T-helper 2 cell treated with Interferon-gamma antibody and Interleukin-4, amounts not matched to agents 100 ng/mL and 5 ng/mL, for 36 hours (primary cell): ENCODE results near the gene APBB3. TPM values are rescaled to one million over a fixed set of nuclear protein-coding genes. Genes with fewer than 3 reads are reported as not detected.

Experiments used
- intact Hi-C: fragments of 100-400 bp; cut with micrococcal nuclease; formaldehyde crosslinking; loops from one replicate; pipeline ENCODE4 v1.15.1; 2023
- total RNA-seq: library from RNA; stranded (reverse); gene quantifications from 2 replicates; pipeline ENCODE4 v1.2.3, GENCODE V29; 2022

Gene APBB3
- total RNA-seq, 1 donor from 2014 or later, result 24.5 TPM

DNA sequence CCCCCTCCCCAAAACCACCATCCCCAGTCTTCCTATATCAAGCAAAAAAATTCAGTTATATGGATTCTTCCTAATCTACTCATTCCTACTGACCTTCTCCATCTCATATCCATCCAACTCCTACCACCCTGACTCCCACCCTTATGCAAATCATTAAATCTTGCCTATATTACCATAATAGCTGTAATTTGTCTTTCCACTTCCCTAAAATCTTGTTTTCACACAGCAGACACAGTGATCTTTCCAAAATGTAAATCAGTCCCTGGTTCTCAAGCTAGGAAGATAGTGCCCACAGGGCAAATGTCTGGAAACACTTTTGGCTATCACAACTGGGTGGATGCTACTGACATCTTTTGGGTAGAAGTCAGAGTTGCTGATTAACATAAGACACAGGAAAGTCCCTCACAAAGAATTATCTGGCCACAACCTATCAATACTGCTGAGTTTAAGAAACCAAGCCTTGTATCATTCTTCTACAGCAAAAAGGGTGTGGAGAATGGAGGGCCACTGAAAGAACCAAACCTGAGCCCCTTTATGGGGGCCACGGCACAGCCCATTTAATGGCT is 8.6 kb downstream of the APBB3 start:
- intact Hi-C loops, result loop anchor here (1.0 to 2.0 kb wide), 3 partner anchors 8 to 155 kb away; partner anchors contain the start of genes ANKHD1, APBB3, SLC35A4 and ZMAT2

GRCh38 chr5:140554454-140554853 is 9.9 kb downstream of the APBB3 start:
- intact Hi-C loops, result no loop called here

DNA sequence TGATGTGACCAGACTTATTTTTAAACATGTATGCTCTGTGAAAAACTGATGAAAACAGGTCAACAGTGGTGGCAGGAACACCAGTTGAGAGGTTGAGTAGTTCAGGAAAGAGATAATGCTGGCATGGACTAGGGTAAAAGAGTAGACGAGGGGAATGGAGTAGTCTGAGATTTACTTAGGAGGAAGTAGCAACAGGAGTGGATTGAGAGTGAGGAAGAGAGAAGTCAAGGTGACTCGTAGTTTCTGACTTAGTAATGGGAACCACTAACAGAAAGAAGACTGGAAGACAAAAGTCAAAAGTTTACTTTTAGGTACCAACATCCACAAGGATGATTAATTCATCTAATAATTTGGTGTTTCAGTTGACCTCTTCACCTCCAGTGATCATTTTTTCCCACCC is 10.7 kb downstream of the APBB3 start:
- intact Hi-C loops, result no loop called here

GRCh38 chr5:140551872-140552271 is 12.5 kb downstream of the APBB3 start:
- intact Hi-C loops, result no loop called here

GRCh38 chr5:140550147-140551079 is 14.0 kb downstream of the APBB3 start:
- intact Hi-C loops, result no loop called here

DNA sequence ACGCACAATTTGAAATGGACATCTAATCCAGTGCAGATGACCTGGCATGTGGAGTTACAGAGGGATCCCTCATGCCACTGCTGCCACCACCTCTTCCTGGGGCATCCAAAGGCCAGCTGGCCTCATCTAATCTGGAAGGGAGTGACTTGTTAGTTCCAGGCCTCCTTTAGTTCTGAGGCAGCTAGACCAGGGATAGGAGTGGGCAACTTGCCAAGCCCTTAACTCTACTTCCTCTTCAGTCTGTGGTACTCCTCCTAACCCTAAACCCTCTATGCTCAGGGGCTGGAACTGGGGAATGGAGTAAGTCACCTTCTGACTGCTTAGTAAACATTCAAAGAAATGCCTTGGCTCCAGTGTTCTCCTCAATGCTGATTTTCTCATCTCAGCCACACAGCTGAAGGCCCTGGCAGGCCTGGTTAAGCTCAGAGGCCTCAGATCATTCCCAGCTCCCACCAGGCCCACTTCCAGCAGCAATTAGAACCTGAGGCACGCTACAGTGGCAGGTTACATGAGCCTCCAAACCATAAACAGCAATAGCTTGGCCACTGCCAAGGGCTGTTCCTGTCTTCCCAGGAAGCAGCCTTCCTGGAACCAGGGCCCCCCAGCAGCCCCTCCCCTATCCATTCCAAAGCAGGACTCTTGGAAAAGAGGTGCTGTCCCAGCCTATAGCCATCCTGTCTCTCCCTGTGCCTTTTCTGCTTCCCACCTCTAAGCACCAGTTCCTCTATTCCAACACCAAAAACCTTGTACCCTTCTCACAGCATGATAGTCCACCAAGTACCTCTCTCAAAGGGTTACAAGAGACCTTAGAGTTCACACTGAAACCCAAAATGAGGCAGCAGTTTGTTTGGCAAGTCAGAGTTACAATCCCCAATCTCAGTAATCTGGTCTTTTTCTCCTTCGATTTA is 14.9 kb downstream of the APBB3 start:
- intact Hi-C loops, result loop anchor here (5.0 kb wide), 1 partner anchor 163 kb away; no protein-coding TSS in a partner anchor

DNA sequence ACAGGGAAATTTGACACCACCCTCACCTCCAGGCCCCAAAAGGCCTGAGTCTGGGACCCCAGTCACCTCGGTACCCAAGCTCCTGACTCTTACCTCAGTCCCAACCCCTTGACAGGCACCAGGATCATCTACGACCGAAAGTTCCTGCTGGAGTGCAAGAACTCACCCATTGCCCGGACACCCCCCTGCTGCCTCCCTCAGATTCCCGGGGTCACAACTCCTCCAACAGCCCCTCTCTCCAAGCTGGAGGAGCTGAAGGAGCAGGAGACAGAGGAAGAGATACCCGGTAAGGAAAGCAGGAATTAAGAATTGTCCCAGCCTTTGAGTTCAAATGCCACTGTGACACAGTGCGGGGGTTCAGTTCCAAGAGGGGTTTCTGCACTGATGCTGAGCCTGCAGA is 15.6 kb downstream of the APBB3 start:
- intact Hi-C loops, result loop anchor here (5.0 kb wide), 1 partner anchor 164 kb away; no protein-coding TSS in a partner anchor

- intact Hi-C loops, result loop anchor here (5.0 kb wide), 1 partner anchor 164 kb away; no protein-coding TSS in a partner anchor
Observed at GRCh38 chr5:140548300-140548688, 16.1 kb downstream of the APBB3 start.

GRCh38 chr5:140547508-140548299 is 16.7 kb downstream of the APBB3 start, which contains the start of gene EIF4EBP3:
EIF4EBP3 (plus strand) TSS chr5:140547662; CDS start chr5:140547738, 76 bp downstream.
- intact Hi-C loops, result loop anchor here (1.0 to 5.0 kb wide), 4 partner anchors 10 to 165 kb away; partner anchors contain the start of genes ANKHD1, APBB3, SLC35A4 and SRA1

- intact Hi-C loops, result loop anchor here (1.0 to 5.0 kb wide), 4 partner anchors 10 to 165 kb away; partner anchors contain the start of genes ANKHD1, APBB3, SLC35A4 and SRA1
Observed at GRCh38 chr5:140546851-140547507, 17.4 kb downstream of the APBB3 start.

- intact Hi-C loops, result loop anchor here (5.0 kb wide), 1 partner anchor 167 kb away; no protein-coding TSS in a partner anchor
Observed at GRCh38 chr5:140545606-140546005, 18.8 kb downstream of the APBB3 start.

GRCh38 chr5:140544986-140545385 is 19.4 kb downstream of the APBB3 start:
- intact Hi-C loops, result loop anchor here (5.0 kb wide), 1 partner anchor 167 kb away; no protein-coding TSS in a partner anchor

DNA sequence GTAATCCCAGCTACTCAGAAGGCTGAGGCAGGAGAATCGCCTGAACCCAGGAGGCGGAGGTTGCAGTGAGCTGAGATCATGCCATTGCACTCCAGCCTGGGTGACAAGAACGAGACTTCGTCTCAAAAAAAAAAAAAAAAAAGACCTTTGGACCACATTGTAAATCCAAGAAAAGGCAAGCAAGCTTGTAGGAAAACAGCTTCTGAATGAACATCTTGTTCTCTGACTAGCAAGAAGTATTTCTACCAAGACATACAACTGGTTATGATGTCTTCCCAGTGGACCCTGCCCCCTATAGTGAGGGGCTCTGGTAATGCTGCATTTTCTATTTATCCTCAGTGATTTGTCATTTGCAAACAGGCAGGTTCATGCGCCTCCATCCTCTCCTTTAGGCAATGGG is 21.4 kb downstream of the APBB3 start:
- intact Hi-C loops, result no loop called here

GRCh38 chr5:140540227-140540626 is 24.2 kb downstream of the APBB3 start:
- intact Hi-C loops, result no loop called here

GRCh38 chr5:140524003-140524402 is 40.4 kb downstream of the APBB3 start:
- intact Hi-C loops, result no loop called here

GRCh38 chr5:140513124-140513523 is 51.3 kb downstream of the APBB3 start:
- intact Hi-C loops, result no loop called here

- intact Hi-C loops, result no loop called here
Observed at GRCh38 chr5:140509898-140510297, 54.5 kb downstream of the APBB3 start.
